C4-2B (cell line): ENCODE data around the gene BMP7.

ENCODE experiments used
- CTCF ChIP-seq: fragments of 450-650 bp; conservative IDR thresholded peaks from 2 replicates; pipeline ENCODE4 v1.5.1; 2017; ENCODE audit warnings: mild to moderate bottlenecking
- ZFX ChIP-seq: fragments of 450-650 bp; IDR thresholded peaks from 2 replicates; pipeline ENCODE4 v1.6.1; 2017

DNA sequence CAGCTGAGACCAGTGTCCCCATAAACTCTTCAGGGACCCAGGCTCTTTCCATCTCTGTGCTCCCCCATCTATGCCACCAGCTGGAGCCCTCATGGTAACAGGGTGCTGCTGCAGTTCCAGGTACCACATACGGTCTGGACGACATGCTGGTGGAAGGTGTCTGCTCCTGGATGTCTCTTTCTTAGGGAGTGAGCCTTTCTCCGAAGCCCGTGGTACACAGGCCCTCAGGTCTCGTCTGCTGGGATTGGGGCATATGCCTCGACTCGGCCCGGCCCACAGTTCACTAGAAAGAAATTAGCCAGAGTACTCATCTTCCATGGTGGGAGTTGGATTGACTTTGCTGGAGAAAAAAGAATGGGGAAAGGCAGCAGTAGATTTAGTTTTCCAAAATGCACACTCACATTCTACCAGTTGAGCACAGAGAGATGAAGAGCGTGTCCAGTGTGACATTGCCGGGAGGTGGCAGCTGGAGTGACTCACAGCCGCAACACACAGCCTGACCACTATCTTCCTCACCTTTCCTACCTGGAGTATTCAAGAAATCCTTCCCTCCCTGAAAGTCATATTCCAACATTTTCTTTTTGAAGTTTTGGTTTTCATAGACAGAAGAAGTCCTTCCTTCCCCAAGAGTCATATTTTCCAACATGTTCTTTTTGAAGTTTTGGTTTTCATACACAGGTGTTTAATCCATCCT lies 44.5 kb upstream of the BMP7 start:
- TF ChIP-seq CTCF = no peak
- TF ChIP-seq ZFX = no peak
